ENCODE data around the gene SLX9.

SLX9 gene

GRCh38 chr21:44980562-44981489 lies 41.0 kb downstream of the SLX9 start:
- no peak for DNase-seq

GRCh38 chr21:44982558-44983250 lies 42.9 kb downstream of the SLX9 start:
- DNase-seq, result no peak

- no peak for DNase-seq
These were observed 43.8 kb downstream of the SLX9 start for GRCh38 chr21:44983421-44984206.

DNA sequence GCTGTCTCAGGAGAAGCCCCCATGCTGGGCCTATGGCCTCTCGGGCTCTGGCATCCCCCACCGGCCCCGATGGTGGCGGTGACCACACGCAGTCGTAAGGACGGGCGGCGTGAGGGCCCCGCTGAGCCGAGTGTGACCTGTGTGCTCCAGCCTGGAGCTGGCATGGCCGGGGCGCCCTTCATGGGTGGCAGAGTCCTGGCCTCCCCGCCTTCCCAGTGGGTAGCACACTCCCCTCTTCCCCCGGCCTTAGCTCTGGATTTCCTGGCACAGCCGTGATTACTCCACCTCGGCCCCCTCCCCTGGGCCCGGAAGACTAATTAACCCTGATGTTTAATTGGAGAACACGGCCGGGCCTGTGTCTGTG lies 44.6 kb downstream of the SLX9 start:
- no peak for DNase-seq

DNA sequence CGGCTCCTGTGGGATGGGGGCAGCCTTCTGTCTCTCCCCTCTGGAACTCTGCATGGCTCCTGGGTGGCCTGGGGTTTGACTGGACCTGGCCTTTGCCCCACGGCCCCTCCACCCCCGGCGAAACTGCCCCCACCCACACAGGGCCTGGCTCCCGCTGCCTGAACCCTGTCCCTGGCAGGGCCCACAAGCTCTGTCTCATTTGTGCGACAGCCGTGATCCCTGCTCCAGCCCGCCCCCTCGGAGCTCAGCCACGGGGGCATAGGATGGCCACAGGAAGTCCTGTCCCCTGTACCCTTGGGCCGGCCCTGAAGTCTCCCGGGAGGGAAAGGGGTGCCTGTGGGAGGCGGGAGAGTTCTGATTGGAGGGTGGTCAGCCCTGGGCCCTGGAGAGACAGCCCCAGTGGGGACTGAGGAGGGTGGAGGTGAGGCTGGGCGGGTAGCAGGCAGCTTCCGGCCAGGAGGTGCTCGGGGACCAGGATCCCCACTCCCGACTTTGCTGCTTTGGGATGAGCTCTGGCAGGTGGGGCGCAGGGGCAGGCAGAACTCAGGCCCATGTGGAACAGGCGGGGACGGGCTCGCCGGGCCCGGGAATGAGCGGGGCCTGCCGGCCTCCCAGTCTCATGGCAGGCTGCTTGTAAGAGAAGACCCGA lies 45.1 kb downstream of the SLX9 start:
- no peak for DNase-seq

GRCh38 chr21:44985441-44986401 lies 45.9 kb downstream of the SLX9 start:
- no peak for DNase-seq

GRCh38 chr21:44986471-44987291 lies 46.9 kb downstream of the SLX9 start:
- no peak for DNase-seq

- DNase-seq, result no peak
These were observed 47.6 kb downstream of the SLX9 start for GRCh38 chr21:44987301-44987885.

- no peak for DNase-seq
These were observed 48.2 kb downstream of the SLX9 start for GRCh38 chr21:44987886-44988606.

GRCh38 chr21:44988607-44989536 lies 49.0 kb downstream of the SLX9 start:
- DNase-seq, result no peak

DNA sequence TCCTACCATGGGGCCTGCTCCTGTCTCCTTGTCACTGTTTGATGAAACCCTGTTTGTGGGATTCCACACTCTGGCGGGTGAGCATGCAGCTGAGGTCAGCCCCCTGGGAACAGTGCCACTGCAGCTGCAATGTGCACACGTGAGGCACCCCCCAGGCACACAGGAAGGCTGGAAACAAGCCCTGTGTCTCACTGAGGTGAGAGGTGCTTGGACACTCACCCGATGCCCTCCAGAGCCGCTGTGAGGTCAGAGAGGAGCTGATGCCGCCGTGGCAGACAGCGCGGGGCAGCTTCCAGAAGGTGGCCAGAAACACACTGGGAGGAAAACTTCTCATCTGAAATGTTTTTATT lies 49.7 kb downstream of the SLX9 start:
- no peak for DNase-seq

- DNase-seq, result no peak
These were observed 50.3 kb downstream of the SLX9 start for GRCh38 chr21:44989943-44990780.

GRCh38 chr21:44990921-44991320 lies 51.1 kb downstream of the SLX9 start:
- no peak for DNase-seq

DNA sequence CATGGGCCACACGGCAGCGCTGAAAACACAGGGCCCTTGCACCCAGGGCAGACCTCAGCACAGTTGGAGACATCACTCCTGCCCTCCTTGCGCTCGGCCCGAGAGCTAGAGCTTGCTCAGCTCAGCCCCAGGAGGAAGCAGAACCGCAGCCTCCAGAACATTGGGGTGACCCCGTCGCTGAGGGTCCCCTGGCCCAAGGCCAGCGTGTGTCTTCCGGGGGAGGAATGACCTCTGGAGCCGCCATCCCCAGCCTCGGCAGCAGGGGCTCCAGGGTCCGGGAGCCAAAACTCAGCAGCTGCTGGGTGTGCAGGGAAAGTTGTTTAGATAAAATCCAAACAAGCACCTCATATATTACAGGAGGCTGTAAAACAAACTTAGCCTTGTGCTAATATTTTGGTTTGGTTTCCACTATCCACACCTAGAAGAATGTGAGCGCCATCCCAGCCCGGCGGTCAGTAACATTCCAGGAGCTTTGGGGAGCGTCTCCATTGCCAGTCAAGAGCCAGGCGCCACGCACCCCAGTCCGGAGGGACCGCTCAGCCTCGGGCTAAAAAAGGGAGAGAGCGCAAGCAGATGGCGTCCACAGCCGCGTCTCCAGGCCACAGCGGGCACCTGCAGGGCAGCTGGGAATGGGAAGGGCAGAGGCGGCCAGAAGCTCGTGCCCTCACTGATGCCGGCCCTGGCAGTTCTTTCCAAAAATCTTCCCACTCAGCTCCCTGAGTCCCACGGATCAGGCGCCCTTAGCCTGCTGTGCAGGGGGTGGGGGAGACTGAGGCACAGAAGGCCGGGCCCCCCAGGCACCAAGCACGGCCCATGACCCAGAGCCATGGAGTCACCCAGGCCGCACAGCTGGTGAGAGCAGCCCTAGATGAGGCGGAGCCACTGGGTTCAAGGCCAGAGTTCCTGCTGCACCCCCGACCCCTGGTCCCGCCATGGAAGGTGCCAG lies 52.0 kb downstream of the SLX9 start:
- no peak for DNase-seq

DNA sequence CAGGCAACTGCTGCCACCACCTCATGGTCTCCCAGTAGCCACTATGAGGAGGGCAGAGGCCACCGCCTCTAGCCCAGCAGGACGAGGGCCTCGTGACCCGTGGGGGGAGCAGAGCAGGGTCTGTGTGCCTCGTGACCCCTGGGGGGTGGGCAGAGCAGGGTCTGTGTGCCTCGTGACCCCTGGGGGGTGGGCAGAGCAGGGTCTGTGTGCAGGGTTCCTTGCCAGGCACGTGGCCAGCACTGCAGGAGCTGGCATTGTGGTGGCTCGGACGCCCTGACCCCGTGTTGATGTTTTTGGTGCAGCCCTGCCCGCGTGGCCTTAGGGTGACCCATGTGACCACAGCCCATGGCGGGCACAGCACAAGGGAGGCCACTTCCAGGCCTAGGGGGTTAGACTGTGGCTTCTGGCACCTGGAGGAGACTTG lies 52.8 kb downstream of the SLX9 start:
- no peak for DNase-seq

DNA sequence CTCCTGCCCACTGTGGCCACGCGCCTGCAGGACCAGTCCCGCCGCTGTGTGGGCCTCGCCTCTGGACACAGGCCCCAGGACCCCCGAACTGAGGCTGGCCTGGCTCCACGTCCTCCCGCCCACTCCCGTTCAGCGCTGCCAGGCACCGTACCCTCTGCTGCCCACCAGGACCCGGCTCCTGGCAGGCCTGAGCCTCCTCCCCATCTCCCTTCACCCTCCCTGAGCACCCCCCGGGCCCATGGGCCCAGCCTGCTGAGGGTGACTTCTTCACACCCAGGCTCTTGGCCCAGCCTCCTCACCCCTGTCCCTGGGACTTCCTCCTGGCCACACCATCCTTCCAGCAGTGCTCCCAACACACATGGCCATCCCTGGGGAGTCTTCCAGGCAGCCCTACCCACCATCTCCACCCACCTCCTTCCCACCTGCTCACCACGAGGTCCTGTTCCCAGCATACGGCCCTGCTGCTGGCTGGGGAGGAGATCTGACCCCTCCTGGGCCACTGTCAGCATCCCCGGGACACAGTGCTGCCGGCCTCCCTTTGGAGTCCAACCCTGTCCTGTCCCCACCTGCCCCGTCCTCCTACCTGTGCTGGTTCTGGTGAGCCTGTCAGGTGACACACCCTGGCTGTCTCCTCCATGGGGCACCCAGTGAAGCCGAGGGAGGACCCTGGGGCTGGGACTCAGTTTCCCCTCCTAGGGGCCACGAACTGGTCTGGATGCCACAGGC lies 53.7 kb downstream of the SLX9 start:
- no peak for DNase-seq
